PC-3 (cell line): Measurements from ENCODE around the gene ZSCAN18. TPM values are rescaled to one million over a fixed set of nuclear protein-coding genes. Genes with fewer than 3 reads are reported as not detected.

ENCODE experiments used
- ATAC-seq: fragments of 200-7000 bp; cut with Tn5 transposase; 2 replicates; pipeline ENCODE4 v1.9.1; 2020; ENCODE audit warnings: mild to moderate bottlenecking, moderate library complexity
- BruUV-seq: library from RNA; stranded (reverse); fragments of 400-500 nt; replicated peaks from 2 replicates; lab custom pipeline; 2021; lab: Mats Ljungman, UMichigan
- CTCF ChIA-PET: fragments of 300-600 bp; sonication (Branson Sonifier 250); formaldehyde crosslinking; loops from one replicate; lab custom pipeline; 2022; ENCODE audit warnings: antibody characterized with exemption; lab: Charles Lee
- POLR2A ChIA-PET: fragments of 300-600 bp; sonication (Branson Sonifier 250); formaldehyde crosslinking; loops from one replicate; lab custom pipeline; 2022; ENCODE audit warnings: antibody characterized with exemption; ENCODE audit not compliant: unreplicated experiment; lab: Charles Lee
- DNase-seq: peaks from one replicate; pipeline ENCODE4 v3.0.0-alpha.2; 2015
- H2AFZ ChIP-seq: fragments of 300-600 bp; sonication (generic); 2 replicates; pipeline ENCODE4 v1.6.0; 2016; ENCODE audit warnings: antibody characterized with exemption, low read length
- H3F3A ChIP-seq: fragments of 300-600 bp; sonication (generic); one replicate; pipeline ENCODE4 v1.6.0; 2017; ENCODE audit warnings: antibody characterized with exemption, low read length, control low read depth, mild to moderate bottlenecking; ENCODE audit not compliant: unreplicated experiment
- H3K27ac ChIP-seq: fragments of 300-600 bp; sonication (generic); 2 replicates; pipeline ENCODE4 v1.5.1; 2016; ENCODE audit warnings: mild to moderate bottlenecking, low read length
- H3K27me3 ChIP-seq: fragments of 300-600 bp; sonication (generic); 2 replicates; pipeline ENCODE4 v1.6.1; 2016; ENCODE audit warnings: low read length, mixed read lengths
- H3K36me3 ChIP-seq: fragments of 300-600 bp; sonication (generic); 2 replicates; pipeline ENCODE4 v1.6.1; 2016; ENCODE audit warnings: low read depth, mixed run types, low read length, mixed read lengths
- H3K4me1 ChIP-seq: fragments of 300-600 bp; sonication (generic); 2 replicates; pipeline ENCODE4 v1.5.1; 2016; ENCODE audit warnings: low read length; ENCODE audit not compliant: insufficient read depth
- H3K4me2 ChIP-seq: fragments of 300-600 bp; sonication (generic); 2 replicates; pipeline ENCODE4 v1.6.0; 2016; ENCODE audit warnings: low read length
- H3K4me3 ChIP-seq: fragments of 300-600 bp; sonication (generic); 2 replicates; pipeline ENCODE4 v1.5.1; 2016; ENCODE audit warnings: mild to moderate bottlenecking, low read length, mixed read lengths
- H3K79me2 ChIP-seq: fragments of 300-600 bp; sonication (generic); 2 replicates; pipeline ENCODE4 v1.6.1; 2017; ENCODE audit warnings: low read length, mixed read lengths
- H3K9ac ChIP-seq: fragments of 300-600 bp; sonication (generic); 2 replicates; pipeline ENCODE4 v1.6.0; 2016; ENCODE audit warnings: mild to moderate bottlenecking, low read length
- H3K9me2 ChIP-seq: fragments of 300-600 bp; sonication (generic); replicated peaks from 2 replicates; pipeline ENCODE4 v1.6.1; 2016; ENCODE audit warnings: mixed run types, low read length, mixed read lengths
- H3K9me3 ChIP-seq: fragments of 300-600 bp; sonication (generic); 2 replicates; pipeline ENCODE4 v1.6.1; 2016; ENCODE audit warnings: low read length, mixed read lengths
- H4K20me1 ChIP-seq: fragments of 300-600 bp; sonication (generic); 2 replicates; pipeline ENCODE4 v1.6.1; 2016; ENCODE audit warnings: low read length, mixed read lengths
- CTCF ChIP-seq: fragments of 300-600 bp; sonication (generic); conservative IDR thresholded peaks from 2 replicates; pipeline ENCODE4 v1.5.1; 2017; ENCODE audit warnings: antibody characterized with exemption, low read depth, mild to moderate bottlenecking, low read length
- EZH2 ChIP-seq: fragments of 300-600 bp; sonication (generic); IDR thresholded peaks from one replicate; pipeline ENCODE4 v1.6.1; 2017; ENCODE audit warnings: antibody characterized with exemption, mild to moderate bottlenecking, low read length; ENCODE audit not compliant: unreplicated experiment
- EZH2phosphoT487 ChIP-seq: fragments of 300-600 bp; sonication (generic); IDR thresholded peaks from 2 replicates; pipeline ENCODE4 v1.6.1; 2018; ENCODE audit warnings: mild to moderate bottlenecking, antibody characterized with exemption, low read length, borderline replicate concordance
- intact Hi-C: fragments of 100-400 bp; cut with micrococcal nuclease; formaldehyde crosslinking; loops from 2 replicates; pipeline ENCODE4 v1.9.0; 2023
- total RNA-seq: library from RNA; depleted of rRNA; stranded (reverse); fragments of >200 nt; gene quantifications from 2 replicates; pipeline ENCODE4 v1.2.3, GENCODE V29; 2014

The ZSCAN18 gene
- total RNA-seq, 1 experiment from 2014 or later, result 0.66 TPM

GRCh38 chr19:58044391-58044790 lies 53.6 kb downstream of the ZSCAN18 start:
- Histone ChIP-seq H3K36me3 (no peaks in the 10 kb centered on the region), H3F3A (no peaks in the 10 kb centered on the region), H3K9me3 (peaks cover 55% of the 10 kb centered on the region), H3K79me2 (no peaks in the 10 kb centered on the region), H2AFZ (no peak overlapping the region), H3K27ac (no peak overlapping the region), H3K4me2 (no peak overlapping the region), H3K4me3 (no peak overlapping the region), H4K20me1 (no peaks in the 10 kb centered on the region), H3K4me1 (no peaks in the 10 kb centered on the region), H3K9ac (no peak overlapping the region), H3K27me3 (no peaks in the 10 kb centered on the region), H3K9me2 (no peaks in the 10 kb centered on the region)
- POLR2A ChIA-PET, result no interaction called here
- ATAC-seq (no peak), DNase-seq (no peak)
- BruUV-seq, result no TSS peak
- CTCF ChIA-PET, result no interaction called here
- no peak for TF ChIP-seq CTCF
- TF ChIP-seq EZH2phosphoT487, result no peak
- no peak for TF ChIP-seq EZH2
- intact Hi-C loops, result no loop called here

GRCh38 chr19:58042495-58043340 lies 55.3 kb downstream of the ZSCAN18 start:
- Histone ChIP-seq H3K9ac (no peak overlapping the region), H3K27me3 (no peaks in the 10 kb centered on the region), H3K9me3 (peaks cover 45% of the 10 kb centered on the region), H3K36me3 (no peaks in the 10 kb centered on the region), H3K4me3 (no peak overlapping the region), H4K20me1 (no peaks in the 10 kb centered on the region), H3K4me2 (no peak overlapping the region), H3F3A (no peaks in the 10 kb centered on the region), H3K9me2 (no peaks in the 10 kb centered on the region), H2AFZ (no peak overlapping the region), H3K79me2 (no peaks in the 10 kb centered on the region), H3K27ac (no peak overlapping the region), H3K4me1 (no peaks in the 10 kb centered on the region)
- ATAC-seq (no peak), DNase-seq (no peak)
- no TSS peak for BruUV-seq
- POLR2A ChIA-PET, result no interaction called here
- CTCF ChIA-PET, result no interaction called here
- intact Hi-C loops, result no loop called here
- no peak for TF ChIP-seq CTCF
- no peak for TF ChIP-seq EZH2phosphoT487
- no peak for TF ChIP-seq EZH2

GRCh38 chr19:58040751-58041525 lies 57.1 kb downstream of the ZSCAN18 start:
- ChIA-PET POLR2A (no interaction called here), CTCF (no interaction called here)
- H3K9ac ChIP-seq, result no peak overlapping the region
- intact Hi-C loops, result no loop called here
- BruUV-seq, result no TSS peak
- H3K9me2 ChIP-seq, result no peaks in the 10 kb centered on the region
- ATAC-seq (no peak), DNase-seq (no peak)
- H3K79me2 ChIP-seq, result no peaks in the 10 kb centered on the region
- H3K4me3 ChIP-seq, result no peak overlapping the region
- H3K36me3 ChIP-seq, result no peaks in the 10 kb centered on the region
- H4K20me1 ChIP-seq, result no peaks in the 10 kb centered on the region
- no peaks in the 10 kb centered on the region for H3F3A ChIP-seq
- no peak overlapping the region for H3K27ac ChIP-seq
- H3K27me3 ChIP-seq, result no peaks in the 10 kb centered on the region
- H3K4me2 ChIP-seq, result no peak overlapping the region
- no peak overlapping the region for H2AFZ ChIP-seq
- TF ChIP-seq EZH2 (no peak), CTCF (no peak)
- H3K9me3 ChIP-seq, result peaks cover 45% of the 10 kb centered on the region
- no peaks in the 10 kb centered on the region for H3K4me1 ChIP-seq
